Measurements from ENCODE around the gene TRABD2A. TPM values are rescaled to one million over a fixed set of nuclear protein-coding genes. Genes with fewer than 3 reads are reported as not detected.
"Not testable (repeated sequence)": the region's sequence is repeated elsewhere in the genome, so short reads cannot be mapped to it uniquely, and the experiment has no call there.

TRABD2A gene
- polyA plus RNA-seq, 3 donors from 2014 or later: 0.66 to 3.0 TPM; not detected in 1

GRCh38 chr2:84882775-84883550 lies 2.1 kb upstream of the TRABD2A start:
- H3K36me3 Mint-ChIP-seq: peaks cover 0 to 4% (median 0%) of the 10 kb centered on the region in 3 donors
- H3K4me1 Mint-ChIP-seq: peaks cover 38 to 44% of the 10 kb centered on the region in 2 donors
- DNase-seq: no peak
- H3K27me3 Mint-ChIP-seq (ENCODE audit: low read depth in 3 of 3): peaks cover 9 to 20% (median 10%) of the 10 kb centered on the region in 3 donors
- H3K27ac Mint-ChIP-seq: peak overlapping the region in 4 of 6 donors; percentile 9 to 73 (median 68)
- peak overlapping the region; percentile 92 to 98 (median 96) for H3K4me3 Mint-ChIP-seq
- no peaks in the 10 kb centered on the region for H3K9me3 Mint-ChIP-seq

GRCh38 chr2:84882414-84882738 lies 1.5 kb upstream of the TRABD2A start:
- peaks cover 9 to 25% (median 10%) of the 10 kb centered on the region in 3 donors for H3K27me3 Mint-ChIP-seq (ENCODE audit: low read depth in 3 of 3)
- peak overlapping the region; percentile 92 to 98 (median 96) for H3K4me3 Mint-ChIP-seq
- H3K36me3 Mint-ChIP-seq: peaks cover 0 to 4% (median 0%) of the 10 kb centered on the region in 3 donors
- peaks cover 34 to 41% of the 10 kb centered on the region in 2 donors for H3K4me1 Mint-ChIP-seq
- H3K27ac Mint-ChIP-seq: peak overlapping the region; percentile 63 to 88 (median 74)
- no peak for DNase-seq
- H3K9me3 Mint-ChIP-seq: no peaks in the 10 kb centered on the region

GRCh38 chr2:84881581-84882413 lies 913 bp upstream of the TRABD2A start:
- Mint-ChIP-seq H3K36me3 (peaks cover 0 to 4% (median 0%) of the 10 kb centered on the region in 3 donors), H3K27me3 (ENCODE audit: low read depth in 3 of 3) (peaks cover 9 to 26% (median 10%) of the 10 kb centered on the region in 3 donors), H3K4me1 (peaks cover 28 to 35% of the 10 kb centered on the region in 2 donors), H3K4me3 (peak overlapping the region; percentile 92 to 98 (median 96)), H3K27ac (peak overlapping the region; percentile 63 to 89 (median 73)), H3K9me3 (no peaks in the 10 kb centered on the region)
- peak; percentile 73 to 79 (median 75) for DNase-seq

- peak overlapping the region; percentile 82 to 95 (median 83) for H3K4me3 Mint-ChIP-seq
- H3K4me1 Mint-ChIP-seq: peaks cover 27 to 33% of the 10 kb centered on the region in 2 donors
- H3K27me3 Mint-ChIP-seq (ENCODE audit: low read depth in 3 of 3): peaks cover 10 to 27% (median 10%) of the 10 kb centered on the region in 3 donors
- peak overlapping the region in 3 of 6 donors; percentile 23 to 66 (median 36) for H3K27ac Mint-ChIP-seq
- H3K9me3 Mint-ChIP-seq: no peaks in the 10 kb centered on the region
- peaks cover 0 to 4% (median 0%) of the 10 kb centered on the region in 3 donors for H3K36me3 Mint-ChIP-seq
- DNase-seq: no peak
These were observed 564 bp downstream of the TRABD2A start for GRCh38 chr2:84880395-84880644.

GRCh38 chr2:84879584-84880394 lies 1.1 kb downstream of the TRABD2A start:
- peaks cover 27 to 33% of the 10 kb centered on the region in 2 donors for H3K4me1 Mint-ChIP-seq
- H3K27me3 Mint-ChIP-seq (ENCODE audit: low read depth in 3 of 3): peaks cover 11 to 27% (median 12%) of the 10 kb centered on the region in 3 donors
- peak overlapping the region in 2 of 6 donors; percentile 36 to 66 for H3K27ac Mint-ChIP-seq
- no peak for DNase-seq
- H3K9me3 Mint-ChIP-seq: no peaks in the 10 kb centered on the region
- peak overlapping the region; percentile 82 to 95 (median 83) for H3K4me3 Mint-ChIP-seq
- peaks cover 0 to 4% (median 0%) of the 10 kb centered on the region in 3 donors for H3K36me3 Mint-ChIP-seq

- Mint-ChIP-seq H3K4me3 (peak overlapping the region in 2 of 5 donors; percentile 82 to 83), H3K9me3 (peaks cover 0 to 2% (median 0%) of the 10 kb centered on the region in 6 donors), H3K36me3 (peaks cover 0 to 4% (median 0%) of the 10 kb centered on the region in 3 donors), H3K4me1 (peaks cover 27 to 33% of the 10 kb centered on the region in 2 donors), H3K27me3 (ENCODE audit: low read depth in 3 of 3) (peaks cover 12 to 27% (median 13%) of the 10 kb centered on the region in 3 donors), H3K27ac (no peak overlapping the region)
- no peak for DNase-seq
These were observed 1.8 kb downstream of the TRABD2A start for GRCh38 chr2:84878896-84879583.

GRCh38 chr2:84878459-84878858 lies 2.4 kb downstream of the TRABD2A start:
- Mint-ChIP-seq H3K27me3 (ENCODE audit: low read depth in 3 of 3) (peaks cover 12 to 27% (median 14%) of the 10 kb centered on the region in 3 donors), H3K4me3 (no peak overlapping the region), H3K9me3 (peaks cover 0 to 2% (median 0%) of the 10 kb centered on the region in 6 donors), H3K4me1 (peaks cover 27 to 33% of the 10 kb centered on the region in 2 donors), H3K27ac (no peak overlapping the region), H3K36me3 (peaks cover 0 to 2% (median 0%) of the 10 kb centered on the region in 3 donors)
- DNase-seq: no peak

- no peak overlapping the region for H3K27ac Mint-ChIP-seq
- peaks cover 12 to 22% (median 12%) of the 10 kb centered on the region in 3 donors for H3K27me3 Mint-ChIP-seq (ENCODE audit: low read depth in 3 of 3)
- peaks cover 11 to 19% of the 10 kb centered on the region in 2 donors for H3K4me1 Mint-ChIP-seq
- no peaks in the 10 kb centered on the region for H3K36me3 Mint-ChIP-seq
- DNase-seq: no peak
- H3K4me3 Mint-ChIP-seq: no peak overlapping the region
- peaks cover 0 to 2% (median 0%) of the 10 kb centered on the region in 6 donors for H3K9me3 Mint-ChIP-seq
These were observed 4.5 kb downstream of the TRABD2A start for GRCh38 chr2:84876369-84876768.

GRCh38 chr2:84875619-84876018 lies 5.3 kb downstream of the TRABD2A start:
- Mint-ChIP-seq H3K27me3 (ENCODE audit: low read depth in 3 of 3) (peaks cover 9 to 19% (median 10%) of the 10 kb centered on the region in 3 donors), H3K4me1 (peaks cover 8 to 13% of the 10 kb centered on the region in 2 donors)
- not testable (repeated sequence) for H3K4me3 Mint-ChIP-seq, DNase-seq, H3K27ac Mint-ChIP-seq, H3K36me3 Mint-ChIP-seq, H3K9me3 Mint-ChIP-seq

GRCh38 chr2:84875213-84875560 lies 5.7 kb downstream of the TRABD2A start:
- H3K27ac Mint-ChIP-seq: peak overlapping the region in 1 of 6 donors; percentile 24
- DNase-seq: no peak
- H3K4me1 Mint-ChIP-seq: peaks cover 3 to 9% of the 10 kb centered on the region in 2 donors
- no peaks in the 10 kb centered on the region for H3K36me3 Mint-ChIP-seq
- H3K27me3 Mint-ChIP-seq (ENCODE audit: low read depth in 3 of 3): peaks cover 5 to 15% (median 6%) of the 10 kb centered on the region in 3 donors
- no peak overlapping the region for H3K4me3 Mint-ChIP-seq
- H3K9me3 Mint-ChIP-seq: peaks cover 0 to 2% (median 0%) of the 10 kb centered on the region in 6 donors

GRCh38 chr2:84874381-84875212 lies 6.3 kb downstream of the TRABD2A start:
- no peak for DNase-seq
- peaks cover 0 to 2% (median 0%) of the 10 kb centered on the region in 6 donors for H3K9me3 Mint-ChIP-seq
- no peaks in the 10 kb centered on the region for H3K36me3 Mint-ChIP-seq
- peaks cover 3 to 13% (median 5%) of the 10 kb centered on the region in 3 donors for H3K27me3 Mint-ChIP-seq (ENCODE audit: low read depth in 3 of 3)
- peak overlapping the region in 1 of 6 donors; percentile 24 for H3K27ac Mint-ChIP-seq
- H3K4me3 Mint-ChIP-seq: no peak overlapping the region
- H3K4me1 Mint-ChIP-seq: peaks cover 0 to 3% of the 10 kb centered on the region in 2 donors

GRCh38 chr2:84873350-84873749 lies 7.5 kb downstream of the TRABD2A start:
- no peak overlapping the region for H3K27ac Mint-ChIP-seq
- peaks cover 3 to 10% (median 5%) of the 10 kb centered on the region in 3 donors for H3K27me3 Mint-ChIP-seq (ENCODE audit: low read depth in 3 of 3)
- no peak for DNase-seq
- no peak overlapping the region for H3K4me3 Mint-ChIP-seq
- H3K9me3 Mint-ChIP-seq: peaks cover 0 to 2% (median 0%) of the 10 kb centered on the region in 6 donors
- no peaks in the 10 kb centered on the region for H3K36me3 Mint-ChIP-seq
- H3K4me1 Mint-ChIP-seq: no peaks in the 10 kb centered on the region
